HepG2 (cell line): Measurements from ENCODE around the gene C2orf80. TPM values are rescaled to one million over a fixed set of nuclear protein-coding genes. Genes with fewer than 3 reads are reported as not detected.

Experiments used
- CHD2 ChIP-seq: IDR thresholded peaks from 2 replicates; pipeline ENCODE4 v1.6.1; 2011; ENCODE audit warnings: low read depth, low read length, improper control_type of control experiment
- DNMT1 ChIP-seq: sonication (generic); formaldehyde crosslinking; IDR thresholded peaks from 2 replicates; pipeline ENCODE4 v1.5.1; 2020; ENCODE audit warnings: mild to moderate bottlenecking, missing genetic modification reagents
- DPF2 ChIP-seq: sonication (generic); formaldehyde crosslinking; IDR thresholded peaks from 2 replicates; pipeline ENCODE4 v1.4.0; 2020; ENCODE audit warnings: mild to moderate bottlenecking, low read depth, missing genetic modification reagents, borderline replicate concordance
- FOXA1 ChIP-seq, 2 experiments: fragments of 450-650 bp in 1 of 2; sonication (generic) in 1 of 2; formaldehyde crosslinking in 1 of 2; IDR thresholded peaks; 2 replicates each; pipeline versions ENCODE4 v1.4.0 to v1.6.1; 2016 to 2020; ENCODE audit warnings: missing genetic modification reagents in 1 of 2
- FOXP1 ChIP-seq, 2 experiments: fragments of 450-650 bp in 1 of 2; IDR thresholded peaks; 2 replicates each; pipeline ENCODE4 v1.6.1; 2017 to 2018; ENCODE audit warnings: antibody characterized with exemption in 1 of 2
- HOXA5 ChIP-seq: sonication (generic); formaldehyde crosslinking; IDR thresholded peaks from 2 replicates; pipeline ENCODE4 v1.4.0; 2020; ENCODE audit warnings: missing genetic modification reagents
- HOXA9 ChIP-seq: sonication (generic); formaldehyde crosslinking; IDR thresholded peaks from 2 replicates; pipeline ENCODE4 v1.8.1; 2022; ENCODE audit warnings: missing genetic modification reagents, mild to moderate bottlenecking, moderate library complexity, borderline replicate concordance
- JDP2 ChIP-seq: sonication (generic); formaldehyde crosslinking; IDR thresholded peaks from 2 replicates; pipeline ENCODE4 v1.8.1; 2022; ENCODE audit warnings: missing genetic modification reagents, borderline replicate concordance
- KDM1A ChIP-seq: IDR thresholded peaks from 2 replicates; pipeline ENCODE4 v1.6.1; 2016; ENCODE audit warnings: missing compliant biosample characterization
- KDM5A ChIP-seq: fragments of 200-600 bp; sonication (generic); IDR thresholded peaks from 2 replicates; pipeline ENCODE4 v1.7.0; 2018; ENCODE audit warnings: antibody characterized with exemption, mild to moderate bottlenecking, low read length, borderline replicate concordance
- MIER2 ChIP-seq: IDR thresholded peaks from 2 replicates; pipeline ENCODE4 v1.6.1; 2016; ENCODE audit warnings: missing biosample characterization, missing genetic modification reagents
- NFRKB ChIP-seq: fragments of 450-650 bp; IDR thresholded peaks from 2 replicates; pipeline ENCODE4 v1.6.1; 2017
- RFX5 ChIP-seq: IDR thresholded peaks from 2 replicates; pipeline ENCODE4 v1.6.1; 2011; ENCODE audit warnings: low read depth, low read length, improper control_type of control experiment
- SMARCC2 ChIP-seq: fragments of 450-650 bp; IDR thresholded peaks from 2 replicates; pipeline ENCODE4 v1.6.1; 2017; ENCODE audit warnings: antibody characterized with exemption, mild to moderate bottlenecking
- SMYD3 ChIP-seq: sonication (generic); formaldehyde crosslinking; IDR thresholded peaks from 2 replicates; pipeline ENCODE4 v1.8.1; 2023; ENCODE audit warnings: mild to moderate bottlenecking, missing genetic modification reagents
- SRY ChIP-seq: sonication (generic); formaldehyde crosslinking; IDR thresholded peaks from 2 replicates; pipeline ENCODE4 v1.8.0; 2022; ENCODE audit warnings: mild to moderate bottlenecking, missing genetic modification reagents
- THAP8 ChIP-seq: sonication (generic); formaldehyde crosslinking; IDR thresholded peaks from 2 replicates; pipeline ENCODE4 v1.5.1; 2020; ENCODE audit warnings: missing genetic modification reagents, mild to moderate bottlenecking, borderline replicate concordance
- ZBTB37 ChIP-seq: sonication (generic); formaldehyde crosslinking; IDR thresholded peaks from 2 replicates; pipeline ENCODE4 v1.4.0; 2020; ENCODE audit warnings: mild to moderate bottlenecking, missing genetic modification reagents
- ZNF235 ChIP-seq: sonication (generic); formaldehyde crosslinking; IDR thresholded peaks from 2 replicates; pipeline ENCODE4 v1.8.1; 2023; ENCODE audit warnings: mild to moderate bottlenecking, missing genetic modification reagents, borderline replicate concordance
- ZNF564 ChIP-seq: sonication (generic); formaldehyde crosslinking; IDR thresholded peaks from 2 replicates; pipeline ENCODE4 v1.8.1; 2023; ENCODE audit warnings: mild to moderate bottlenecking, missing genetic modification reagents
- ZNF678 ChIP-seq: sonication (generic); formaldehyde crosslinking; IDR thresholded peaks from 2 replicates; pipeline ENCODE4 v1.4.0; 2020; ENCODE audit warnings: mild to moderate bottlenecking, missing genetic modification reagents
- ZNF839 ChIP-seq: sonication (generic); formaldehyde crosslinking; IDR thresholded peaks from 2 replicates; pipeline ENCODE4 v1.4.0; 2020; ENCODE audit warnings: missing genetic modification reagents, mild to moderate bottlenecking, borderline replicate concordance
- ZSCAN9 ChIP-seq: IDR thresholded peaks from 2 replicates; pipeline ENCODE4 v1.6.1; 2016; ENCODE audit warnings: borderline replicate concordance
- polyA plus RNA-seq, 8 experiments: library from polyadenylated mRNA; depleted of rRNA in 3 of 8; stranded (reverse) in 7 of 8; unstranded in 1 of 8; fragments of >200 nt; fragmentation: Illumina TruSeq in 4 of 8; extraction: Trizol in 4 of 8; gene quantifications; 2 replicates each; pipeline versions ENCODE4 v1.2.1 to v1.2.3, GENCODE V29; 2011 to 2016; ENCODE audit warnings: low read depth in 4 of 8, missing spikeins in 1 of 8, mixed read lengths in 1 of 8; ENCODE audit not compliant: insufficient read depth in 1 of 8
- total RNA-seq, 5 experiments: library from RNA; depleted of rRNA; stranded (reverse); fragments of >200 nt; fragmentation: Illumina TruSeq; extraction: Trizol; gene quantifications; 2 replicates each; pipeline ENCODE4 v1.2.3, GENCODE V29; 2016; ENCODE audit warnings: low read depth in 1 of 5
- TF ChIP-seq, protein P1 (sequence below): fragments of 450-650 bp; IDR thresholded peaks from 2 replicates; pipeline ENCODE4 v1.6.1; 2017
- TF ChIP-seq, protein P2 (sequence below): IDR thresholded peaks from 2 replicates; pipeline ENCODE4 v1.6.1; 2016
- TF ChIP-seq, protein P3 (sequence below): sonication (generic); formaldehyde crosslinking; IDR thresholded peaks from 2 replicates; pipeline ENCODE4 v1.5.0; 2020; ENCODE audit warnings: mild to moderate bottlenecking, missing genetic modification reagents

Gene C2orf80
- total and polyA plus RNA-seq, 2 of the 13 experiments (the other 11 are each of a cell fraction or from before 2014, with no cell fraction given), result not detected

DNA sequence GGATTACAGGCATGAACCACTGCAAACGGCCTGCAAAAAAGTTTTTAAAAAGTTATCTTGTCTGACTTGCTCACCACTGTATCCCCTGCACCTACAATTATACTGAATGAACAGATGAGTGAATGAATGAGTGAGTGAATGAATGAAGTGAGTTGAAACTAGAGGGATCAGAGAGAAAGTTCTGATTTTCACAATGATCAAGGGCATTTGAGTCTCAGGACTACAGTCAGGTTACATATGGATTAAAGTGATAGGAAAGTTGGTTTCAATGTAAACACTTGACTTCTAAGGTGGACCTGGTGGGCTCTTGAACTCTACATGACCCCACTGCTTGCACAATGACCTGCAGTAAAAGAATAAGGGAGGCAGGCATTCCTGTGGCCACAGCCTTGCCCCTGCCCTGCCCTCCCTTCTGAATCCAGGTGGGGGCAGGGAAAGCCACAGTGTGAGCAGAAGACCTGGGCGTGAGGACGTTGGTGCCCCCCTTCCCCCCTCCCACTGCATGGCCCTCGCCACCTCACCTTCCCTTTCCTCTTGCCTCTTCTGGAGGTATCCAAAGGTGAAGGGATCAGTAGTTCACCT, 10.7 kb downstream of the C2orf80 start (continued):
- TF ChIP-seq HOXA5 (no peak), SRY (no peak), ZNF678 (no peak), FOXP1 (IDR thresholded peaks at IDR 0.05) (no peak), FOXP1 (CRISPR knock-in tag; IDR thresholded peaks at IDR 0.05) (no peak), ZSCAN9 (CRISPR knock-in tag) (no peak), CHD2 (no peak), KDM1A (CRISPR knock-in tag) (no peak), JDP2 (CRISPR knock-in tag) (no peak), MIER2 (CRISPR knock-in tag) (no peak), DNMT1 (CRISPR knock-in tag) (no peak), NFRKB (no peak), SMYD3 (CRISPR knock-in tag) (no peak), ZNF564 (no peak), DPF2 (CRISPR knock-in tag) (peak; percentile 26; the same call in 1 of the 2 replicates), ZBTB37 (CRISPR knock-in tag) (no peak), ZNF839 (CRISPR knock-in tag) (no peak), RFX5 (no peak), ZNF235 (CRISPR knock-in tag) (no peak), KDM5A (no peak), FOXA1 (IDR thresholded peaks at IDR 0.05) (no peak), FOXA1 (CRISPR knock-in tag; IDR thresholded peaks at IDR 0.05) (peak; percentile 48; the same call in 1 of the 2 replicates), THAP8 (no peak), HOXA9 (CRISPR knock-in tag) (no peak), SMARCC2 (no peak)
- TF ChIP-seq, protein P1, sequence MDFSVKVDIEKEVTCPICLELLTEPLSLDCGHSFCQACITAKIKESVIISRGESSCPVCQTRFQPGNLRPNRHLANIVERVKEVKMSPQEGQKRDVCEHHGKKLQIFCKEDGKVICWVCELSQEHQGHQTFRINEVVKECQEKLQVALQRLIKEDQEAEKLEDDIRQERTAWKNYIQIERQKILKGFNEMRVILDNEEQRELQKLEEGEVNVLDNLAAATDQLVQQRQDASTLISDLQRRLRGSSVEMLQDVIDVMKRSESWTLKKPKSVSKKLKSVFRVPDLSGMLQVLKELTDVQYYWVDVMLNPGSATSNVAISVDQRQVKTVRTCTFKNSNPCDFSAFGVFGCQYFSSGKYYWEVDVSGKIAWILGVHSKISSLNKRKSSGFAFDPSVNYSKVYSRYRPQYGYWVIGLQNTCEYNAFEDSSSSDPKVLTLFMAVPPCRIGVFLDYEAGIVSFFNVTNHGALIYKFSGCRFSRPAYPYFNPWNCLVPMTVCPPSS, result no peak
- TF ChIP-seq, protein P2, sequence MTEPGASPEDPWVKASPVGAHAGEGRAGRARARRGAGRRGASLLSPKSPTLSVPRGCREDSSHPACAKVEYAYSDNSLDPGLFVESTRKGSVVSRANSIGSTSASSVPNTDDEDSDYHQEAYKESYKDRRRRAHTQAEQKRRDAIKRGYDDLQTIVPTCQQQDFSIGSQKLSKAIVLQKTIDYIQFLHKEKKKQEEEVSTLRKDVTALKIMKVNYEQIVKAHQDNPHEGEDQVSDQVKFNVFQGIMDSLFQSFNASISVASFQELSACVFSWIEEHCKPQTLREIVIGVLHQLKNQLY (CRISPR knock-in tag), result no peak
- TF ChIP-seq, protein P3, sequence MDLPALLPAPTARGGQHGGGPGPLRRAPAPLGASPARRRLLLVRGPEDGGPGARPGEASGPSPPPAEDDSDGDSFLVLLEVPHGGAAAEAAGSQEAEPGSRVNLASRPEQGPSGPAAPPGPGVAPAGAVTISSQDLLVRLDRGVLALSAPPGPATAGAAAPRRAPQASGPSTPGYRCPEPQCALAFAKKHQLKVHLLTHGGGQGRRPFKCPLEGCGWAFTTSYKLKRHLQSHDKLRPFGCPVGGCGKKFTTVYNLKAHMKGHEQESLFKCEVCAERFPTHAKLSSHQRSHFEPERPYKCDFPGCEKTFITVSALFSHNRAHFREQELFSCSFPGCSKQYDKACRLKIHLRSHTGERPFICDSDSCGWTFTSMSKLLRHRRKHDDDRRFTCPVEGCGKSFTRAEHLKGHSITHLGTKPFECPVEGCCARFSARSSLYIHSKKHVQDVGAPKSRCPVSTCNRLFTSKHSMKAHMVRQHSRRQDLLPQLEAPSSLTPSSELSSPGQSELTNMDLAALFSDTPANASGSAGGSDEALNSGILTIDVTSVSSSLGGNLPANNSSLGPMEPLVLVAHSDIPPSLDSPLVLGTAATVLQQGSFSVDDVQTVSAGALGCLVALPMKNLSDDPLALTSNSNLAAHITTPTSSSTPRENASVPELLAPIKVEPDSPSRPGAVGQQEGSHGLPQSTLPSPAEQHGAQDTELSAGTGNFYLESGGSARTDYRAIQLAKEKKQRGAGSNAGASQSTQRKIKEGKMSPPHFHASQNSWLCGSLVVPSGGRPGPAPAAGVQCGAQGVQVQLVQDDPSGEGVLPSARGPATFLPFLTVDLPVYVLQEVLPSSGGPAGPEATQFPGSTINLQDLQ, result no peak
